PFSK-1 (cell line): ENCODE data around the gene ZCWPW2.

ENCODE experiments used
- FOXP2 ChIP-seq: optimal IDR thresholded peaks from 2 replicates; pipeline ENCODE3; 2011; ENCODE audit warnings: borderline replicate concordance, control low read depth, inconsistent platforms; ENCODE audit not compliant: insufficient read depth; ENCODE audit errors: extremely low read length, extremely low read depth
- POLR2AphosphoS5 ChIP-seq: IDR thresholded peaks from 2 replicates; pipeline ENCODE4 v1.6.1; 2012; ENCODE audit warnings: low read depth, mild to moderate bottlenecking, control low read depth, low read length, moderate library complexity
- SIN3A ChIP-seq: IDR thresholded peaks from 2 replicates; pipeline ENCODE4 v1.6.1; 2012; ENCODE audit warnings: mild to moderate bottlenecking, low read length, moderate library complexity, borderline replicate concordance; ENCODE audit not compliant: insufficient read depth
- TAF1 ChIP-seq: IDR thresholded peaks from 2 replicates; pipeline ENCODE4 v1.6.1; 2012; ENCODE audit warnings: low read length, control low read depth, borderline replicate concordance; ENCODE audit not compliant: insufficient read depth
- TF ChIP-seq, protein P1 (sequence below), 2 experiments: IDR thresholded peaks; 2 replicates each; pipeline versions ENCODE4 v1.6.1 to v1.8.0; 2011 to 2012; ENCODE audit warnings: low read depth in 2 of 2, low read length in 2 of 2, control low read depth in 1 of 2, inconsistent platforms in 1 of 2, mild to moderate bottlenecking in 1 of 2, moderate library complexity in 1 of 2; ENCODE audit not compliant: insufficient read depth in 1 of 2

DNA sequence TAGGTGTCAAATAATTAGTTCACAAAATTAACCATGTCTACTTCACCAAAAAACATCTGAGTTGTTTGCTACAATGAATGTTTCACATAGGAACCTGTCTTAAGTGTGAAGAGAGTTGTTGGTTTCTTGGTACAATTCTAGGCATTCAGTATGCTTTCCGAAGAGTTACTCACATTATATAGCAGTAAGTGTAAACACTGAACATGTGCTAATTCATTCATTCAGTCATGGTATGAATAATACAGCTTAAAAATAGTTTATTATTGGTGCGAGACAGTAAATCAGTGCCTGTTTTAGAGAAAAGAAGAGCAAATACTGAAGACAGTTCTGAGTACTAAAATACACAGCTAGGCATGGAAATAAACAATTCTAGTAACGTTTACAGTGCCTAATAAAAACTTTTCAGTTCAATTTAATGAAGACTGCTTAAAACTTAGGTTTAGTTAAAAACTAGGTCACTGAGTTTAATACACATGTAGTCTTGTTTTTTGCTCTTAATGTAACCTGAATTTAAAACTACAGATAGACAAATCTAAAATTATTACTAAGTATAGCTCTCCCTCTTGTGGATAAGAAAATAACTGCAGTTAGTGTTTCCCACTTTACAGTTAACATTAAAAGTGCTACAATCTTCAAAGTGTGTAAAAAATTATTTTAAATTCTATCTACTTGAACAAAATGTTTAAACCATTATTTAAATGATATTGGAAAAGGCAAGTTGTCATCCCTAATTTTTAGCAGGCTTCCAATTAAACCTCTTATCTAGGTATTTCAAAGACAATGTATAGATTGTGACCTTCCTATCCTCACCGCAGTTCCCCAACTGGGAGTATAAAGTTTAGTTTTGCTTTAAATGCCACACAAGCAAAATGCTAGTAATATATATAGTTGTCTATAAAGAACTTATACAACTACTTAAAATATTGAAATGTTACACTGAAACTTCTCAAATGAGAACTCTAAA lies 20.1 kb upstream of the ZCWPW2 start:
- no peak for TF ChIP-seq SIN3A
- TF ChIP-seq, protein P1, sequence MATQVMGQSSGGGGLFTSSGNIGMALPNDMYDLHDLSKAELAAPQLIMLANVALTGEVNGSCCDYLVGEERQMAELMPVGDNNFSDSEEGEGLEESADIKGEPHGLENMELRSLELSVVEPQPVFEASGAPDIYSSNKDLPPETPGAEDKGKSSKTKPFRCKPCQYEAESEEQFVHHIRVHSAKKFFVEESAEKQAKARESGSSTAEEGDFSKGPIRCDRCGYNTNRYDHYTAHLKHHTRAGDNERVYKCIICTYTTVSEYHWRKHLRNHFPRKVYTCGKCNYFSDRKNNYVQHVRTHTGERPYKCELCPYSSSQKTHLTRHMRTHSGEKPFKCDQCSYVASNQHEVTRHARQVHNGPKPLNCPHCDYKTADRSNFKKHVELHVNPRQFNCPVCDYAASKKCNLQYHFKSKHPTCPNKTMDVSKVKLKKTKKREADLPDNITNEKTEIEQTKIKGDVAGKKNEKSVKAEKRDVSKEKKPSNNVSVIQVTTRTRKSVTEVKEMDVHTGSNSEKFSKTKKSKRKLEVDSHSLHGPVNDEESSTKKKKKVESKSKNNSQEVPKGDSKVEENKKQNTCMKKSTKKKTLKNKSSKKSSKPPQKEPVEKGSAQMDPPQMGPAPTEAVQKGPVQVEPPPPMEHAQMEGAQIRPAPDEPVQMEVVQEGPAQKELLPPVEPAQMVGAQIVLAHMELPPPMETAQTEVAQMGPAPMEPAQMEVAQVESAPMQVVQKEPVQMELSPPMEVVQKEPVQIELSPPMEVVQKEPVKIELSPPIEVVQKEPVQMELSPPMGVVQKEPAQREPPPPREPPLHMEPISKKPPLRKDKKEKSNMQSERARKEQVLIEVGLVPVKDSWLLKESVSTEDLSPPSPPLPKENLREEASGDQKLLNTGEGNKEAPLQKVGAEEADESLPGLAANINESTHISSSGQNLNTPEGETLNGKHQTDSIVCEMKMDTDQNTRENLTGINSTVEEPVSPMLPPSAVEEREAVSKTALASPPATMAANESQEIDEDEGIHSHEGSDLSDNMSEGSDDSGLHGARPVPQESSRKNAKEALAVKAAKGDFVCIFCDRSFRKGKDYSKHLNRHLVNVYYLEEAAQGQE (IDR thresholded peaks at IDR 0.05; ENCODE audit: insufficient read depth in 1 of 2, low read depth in 2 of 2, low read length in 2 of 2) = no peak
- TF ChIP-seq POLR2AphosphoS5 = no peak
- no peak for TF ChIP-seq FOXP2
- TF ChIP-seq TAF1 = no peak
